ENCODE data around the gene THAP7.

Gene THAP7

DNA sequence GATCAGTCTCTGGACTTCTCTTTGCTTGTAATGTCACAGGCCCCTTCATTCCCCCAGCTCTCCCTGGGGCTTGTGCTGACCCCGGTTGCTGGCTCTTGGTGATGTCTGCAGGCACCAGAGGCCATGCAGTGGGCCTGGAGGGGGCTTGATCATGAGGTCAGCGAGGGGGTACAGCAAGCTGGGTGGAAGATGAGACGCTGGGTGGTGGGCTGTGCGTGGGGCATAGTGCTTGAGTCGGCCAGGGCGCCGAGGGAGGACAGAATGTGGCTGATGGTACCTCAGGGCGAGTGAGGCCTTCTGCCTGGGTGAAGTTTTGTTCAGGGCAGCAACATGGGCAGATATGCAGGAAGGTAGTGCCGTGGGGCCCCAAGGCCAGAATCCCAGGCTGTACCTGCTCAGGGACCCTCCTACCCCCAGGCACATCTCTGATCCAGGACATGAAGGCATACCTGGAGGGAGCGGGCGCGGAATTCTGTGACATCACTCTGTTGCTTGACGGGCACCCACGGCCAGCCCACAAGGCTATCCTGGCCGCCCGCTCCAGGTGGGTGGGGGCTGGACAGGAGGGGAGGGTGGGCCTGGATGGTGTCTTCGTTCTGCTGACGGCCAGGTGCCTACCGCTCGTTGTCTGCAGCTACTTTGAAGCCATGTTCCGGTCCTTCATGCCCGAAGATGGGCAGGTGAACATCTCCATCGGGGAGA is 6.4 kb downstream of the THAP7 start:
- Histone ChIP-seq H3K36me3 (replicated peaks; ENCODE audit: low read depth, low read length) (peaks cover 50% of the 10 kb centered on the region), H3K79me2 (ENCODE audit: low read length) (peaks cover 12% of the 10 kb centered on the region), H3K9me3 (ENCODE audit: insufficient read depth, low read length) (no peaks in the 10 kb centered on the region), H3K27me3 (ENCODE audit: low read depth, low read length) (no peaks in the 10 kb centered on the region), H3K9ac (ENCODE audit: low read length) (no peak overlapping the region), H3K4me1 (ENCODE audit: low read length) (peaks cover 4% of the 10 kb centered on the region), H2AFZ (ENCODE audit: low read depth, low read length) (no peak overlapping the region), H3K27ac (ENCODE audit: low read length) (no peak overlapping the region), H4K20me1 (ENCODE audit: insufficient read depth, low read length) (0 out of 2 replicates have a peak, but pooled peaks cover 1% of the 10 kb centered on the region), H3K4me3 (ENCODE audit: low read length) (no peak overlapping the region), H3K4me2 (ENCODE audit: low read length) (no peak overlapping the region)
- TF ChIP-seq EZH2phosphoT487 (IDR thresholded peaks at IDR 0.05; ENCODE audit: low read depth) = no peak
- TF ChIP-seq, protein P1, sequence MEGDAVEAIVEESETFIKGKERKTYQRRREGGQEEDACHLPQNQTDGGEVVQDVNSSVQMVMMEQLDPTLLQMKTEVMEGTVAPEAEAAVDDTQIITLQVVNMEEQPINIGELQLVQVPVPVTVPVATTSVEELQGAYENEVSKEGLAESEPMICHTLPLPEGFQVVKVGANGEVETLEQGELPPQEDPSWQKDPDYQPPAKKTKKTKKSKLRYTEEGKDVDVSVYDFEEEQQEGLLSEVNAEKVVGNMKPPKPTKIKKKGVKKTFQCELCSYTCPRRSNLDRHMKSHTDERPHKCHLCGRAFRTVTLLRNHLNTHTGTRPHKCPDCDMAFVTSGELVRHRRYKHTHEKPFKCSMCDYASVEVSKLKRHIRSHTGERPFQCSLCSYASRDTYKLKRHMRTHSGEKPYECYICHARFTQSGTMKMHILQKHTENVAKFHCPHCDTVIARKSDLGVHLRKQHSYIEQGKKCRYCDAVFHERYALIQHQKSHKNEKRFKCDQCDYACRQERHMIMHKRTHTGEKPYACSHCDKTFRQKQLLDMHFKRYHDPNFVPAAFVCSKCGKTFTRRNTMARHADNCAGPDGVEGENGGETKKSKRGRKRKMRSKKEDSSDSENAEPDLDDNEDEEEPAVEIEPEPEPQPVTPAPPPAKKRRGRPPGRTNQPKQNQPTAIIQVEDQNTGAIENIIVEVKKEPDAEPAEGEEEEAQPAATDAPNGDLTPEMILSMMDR (IDR thresholded peaks at IDR 0.05; ENCODE audit: low read depth, low read length) = no peak

DNA sequence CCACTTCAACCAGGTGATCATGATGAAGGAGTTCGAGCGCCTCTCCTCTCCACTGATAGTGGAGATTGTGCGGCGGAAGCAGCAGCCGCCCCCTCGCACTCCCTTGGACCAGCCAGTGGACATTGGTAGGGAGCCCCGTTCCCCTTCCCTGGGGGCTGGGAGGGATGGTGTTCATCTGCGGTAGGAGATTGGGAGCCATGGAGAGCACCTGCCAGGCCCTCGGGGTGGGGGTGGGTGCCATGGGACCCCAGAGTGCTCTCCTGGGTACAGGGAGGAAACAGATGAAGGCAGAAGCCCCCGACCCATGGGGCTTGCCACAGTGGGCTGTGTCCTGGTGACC is 7.0 kb downstream of the THAP7 start:
- no peak overlapping the region for H3K27ac ChIP-seq (ENCODE audit: low read length)
- H3K9ac ChIP-seq (ENCODE audit: low read length) = no peak overlapping the region
- no peak overlapping the region for H2AFZ ChIP-seq (ENCODE audit: low read depth, low read length)
- no peak overlapping the region for H3K4me3 ChIP-seq (ENCODE audit: low read length)
- no peaks in the 10 kb centered on the region for H3K9me3 ChIP-seq (ENCODE audit: insufficient read depth, low read length)
- peaks cover 47% of the 10 kb centered on the region for H3K36me3 ChIP-seq (replicated peaks; ENCODE audit: low read depth, low read length)
- no peak overlapping the region for H3K4me2 ChIP-seq (ENCODE audit: low read length)
- H3K79me2 ChIP-seq (ENCODE audit: low read length) = peaks cover 6% of the 10 kb centered on the region; the same call in 1 of the 2 replicates
- no peaks in the 10 kb centered on the region for H4K20me1 ChIP-seq (ENCODE audit: insufficient read depth, low read length)
- H3K27me3 ChIP-seq (ENCODE audit: low read depth, low read length) = no peaks in the 10 kb centered on the region
- H3K4me1 ChIP-seq (ENCODE audit: low read length) = no peaks in the 10 kb centered on the region
- TF ChIP-seq EZH2phosphoT487 (IDR thresholded peaks at IDR 0.05; ENCODE audit: low read depth) = no peak
- TF ChIP-seq, protein P1 (IDR thresholded peaks at IDR 0.05; ENCODE audit: low read depth, low read length) = no peak

DNA sequence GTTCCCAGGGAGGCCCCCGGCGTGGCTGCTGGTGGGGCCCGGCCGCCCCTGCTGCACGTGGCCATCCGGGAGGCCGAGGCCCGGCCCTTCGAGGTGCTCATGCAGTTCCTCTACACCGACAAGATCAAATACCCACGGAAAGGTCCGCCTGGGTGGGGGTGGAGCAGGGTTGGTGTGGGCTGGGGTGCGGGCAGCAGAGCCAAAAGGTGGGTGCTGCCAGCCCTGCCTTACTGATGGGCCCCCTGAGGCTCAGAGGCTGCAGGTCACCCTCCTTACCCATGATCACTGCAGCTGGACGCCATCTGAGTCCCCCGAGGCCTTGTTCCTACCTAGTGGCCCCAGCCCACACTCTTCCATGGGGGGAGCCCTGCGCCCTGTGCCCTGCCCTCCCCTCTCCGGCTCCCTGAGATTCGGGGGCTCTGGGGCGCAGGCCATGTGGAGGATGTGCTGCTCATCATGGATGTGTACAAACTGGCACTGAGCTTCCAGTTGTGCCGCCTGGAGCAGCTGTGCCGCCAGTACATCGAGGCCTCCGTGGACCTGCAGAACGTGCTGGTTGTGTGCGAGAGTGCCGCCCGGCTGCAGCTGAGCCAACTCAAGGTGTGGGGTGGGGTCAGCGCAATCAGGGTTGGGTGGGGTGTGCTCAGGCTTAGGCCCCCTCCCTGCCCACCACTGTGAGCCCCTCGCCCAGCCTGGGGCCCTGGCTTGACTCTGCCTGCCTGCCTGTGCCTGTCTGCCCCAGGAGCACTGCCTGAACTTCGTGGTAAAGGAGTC is 7.6 kb downstream of the THAP7 start:
- Histone ChIP-seq H3K9ac (ENCODE audit: low read length) (no peak overlapping the region), H3K4me3 (ENCODE audit: low read length) (no peak overlapping the region), H3K9me3 (ENCODE audit: insufficient read depth, low read length) (no peaks in the 10 kb centered on the region), H3K79me2 (ENCODE audit: low read length) (peaks cover under 1% of the 10 kb centered on the region; the same call in 1 of the 2 replicates), H2AFZ (ENCODE audit: low read depth, low read length) (no peak overlapping the region), H3K27me3 (ENCODE audit: low read depth, low read length) (no peaks in the 10 kb centered on the region), H3K27ac (ENCODE audit: low read length) (no peak overlapping the region), H3K36me3 (replicated peaks; ENCODE audit: low read depth, low read length) (peaks cover 42% of the 10 kb centered on the region), H3K4me2 (ENCODE audit: low read length) (no peak overlapping the region), H4K20me1 (ENCODE audit: insufficient read depth, low read length) (no peaks in the 10 kb centered on the region), H3K4me1 (ENCODE audit: low read length) (no peaks in the 10 kb centered on the region)
- no peak for TF ChIP-seq EZH2phosphoT487 (IDR thresholded peaks at IDR 0.05; ENCODE audit: low read depth)
- TF ChIP-seq, protein P1 (IDR thresholded peaks at IDR 0.05; ENCODE audit: low read depth, low read length) = no peak

DNA sequence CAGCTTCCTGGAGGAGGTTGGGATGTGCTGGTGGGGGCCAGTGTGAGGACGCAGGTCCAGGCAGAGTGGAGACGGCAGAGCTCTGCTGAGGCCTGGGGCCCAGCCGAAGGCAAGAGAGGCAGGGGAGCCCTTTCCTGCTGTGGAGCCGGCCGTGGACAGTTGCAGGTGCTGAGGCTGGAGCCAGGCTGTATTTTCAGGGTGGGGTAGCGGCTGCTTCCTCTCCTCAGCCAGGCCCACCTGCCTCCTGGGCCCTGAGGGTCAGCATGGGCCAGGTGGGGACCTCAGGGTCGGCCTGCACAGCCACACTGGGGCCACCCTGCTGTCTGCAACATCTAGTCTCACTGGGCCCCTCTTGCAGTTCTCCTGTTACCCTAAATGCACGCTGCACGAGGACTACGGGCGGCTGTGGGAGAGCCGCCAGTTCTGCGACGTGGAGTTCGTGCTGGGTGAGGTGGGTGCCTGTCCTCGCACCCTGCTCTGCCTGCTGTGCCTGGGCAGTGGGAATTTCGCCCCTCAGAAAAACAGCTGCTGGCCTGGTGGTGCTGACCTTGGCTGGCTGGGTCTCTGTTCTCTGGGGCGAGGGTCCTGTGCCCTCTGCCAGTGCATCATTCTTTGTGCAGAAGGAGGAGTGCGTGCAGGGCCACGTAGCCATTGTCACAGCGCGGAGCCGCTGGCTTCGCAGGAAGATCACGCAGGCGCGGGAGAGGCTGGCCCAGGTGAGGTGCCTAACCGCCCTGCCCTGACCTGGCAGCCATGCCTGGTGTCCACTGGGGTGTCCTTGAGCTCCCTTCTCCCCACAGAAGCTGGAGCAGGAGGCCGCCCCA is 8.4 kb downstream of the THAP7 start:
- H2AFZ ChIP-seq (ENCODE audit: low read depth, low read length) = no peak overlapping the region
- H3K27ac ChIP-seq (ENCODE audit: low read length) = no peak overlapping the region
- H3K4me3 ChIP-seq (ENCODE audit: low read length) = no peak overlapping the region
- no peaks in the 10 kb centered on the region for H3K9me3 ChIP-seq (ENCODE audit: insufficient read depth, low read length)
- H4K20me1 ChIP-seq (ENCODE audit: insufficient read depth, low read length) = no peaks in the 10 kb centered on the region
- H3K9ac ChIP-seq (ENCODE audit: low read length) = no peak overlapping the region
- no peaks in the 10 kb centered on the region for H3K27me3 ChIP-seq (ENCODE audit: low read depth, low read length)
- no peaks in the 10 kb centered on the region for H3K4me1 ChIP-seq (ENCODE audit: low read length)
- H3K36me3 ChIP-seq (replicated peaks; ENCODE audit: low read depth, low read length) = peaks cover 34% of the 10 kb centered on the region
- no peak for TF ChIP-seq EZH2phosphoT487 (IDR thresholded peaks at IDR 0.05; ENCODE audit: low read depth)
- TF ChIP-seq, protein P1 (IDR thresholded peaks at IDR 0.05; ENCODE audit: low read depth, low read length) = no peak
- H3K79me2 ChIP-seq (ENCODE audit: low read length) = no peaks in the 10 kb centered on the region
- no peak overlapping the region for H3K4me2 ChIP-seq (ENCODE audit: low read length)
